Dedifferentiated amniotic fluid mesenchymal stem cell (primary cell): ENCODE measurements around the gene MBD6.

Source experiments
- DNase-seq: peaks from one replicate; pipeline ENCODE4 v3.0.0-alpha.2; 2016; ENCODE audit errors: extremely low spot score

Gene MBD6, protein sequence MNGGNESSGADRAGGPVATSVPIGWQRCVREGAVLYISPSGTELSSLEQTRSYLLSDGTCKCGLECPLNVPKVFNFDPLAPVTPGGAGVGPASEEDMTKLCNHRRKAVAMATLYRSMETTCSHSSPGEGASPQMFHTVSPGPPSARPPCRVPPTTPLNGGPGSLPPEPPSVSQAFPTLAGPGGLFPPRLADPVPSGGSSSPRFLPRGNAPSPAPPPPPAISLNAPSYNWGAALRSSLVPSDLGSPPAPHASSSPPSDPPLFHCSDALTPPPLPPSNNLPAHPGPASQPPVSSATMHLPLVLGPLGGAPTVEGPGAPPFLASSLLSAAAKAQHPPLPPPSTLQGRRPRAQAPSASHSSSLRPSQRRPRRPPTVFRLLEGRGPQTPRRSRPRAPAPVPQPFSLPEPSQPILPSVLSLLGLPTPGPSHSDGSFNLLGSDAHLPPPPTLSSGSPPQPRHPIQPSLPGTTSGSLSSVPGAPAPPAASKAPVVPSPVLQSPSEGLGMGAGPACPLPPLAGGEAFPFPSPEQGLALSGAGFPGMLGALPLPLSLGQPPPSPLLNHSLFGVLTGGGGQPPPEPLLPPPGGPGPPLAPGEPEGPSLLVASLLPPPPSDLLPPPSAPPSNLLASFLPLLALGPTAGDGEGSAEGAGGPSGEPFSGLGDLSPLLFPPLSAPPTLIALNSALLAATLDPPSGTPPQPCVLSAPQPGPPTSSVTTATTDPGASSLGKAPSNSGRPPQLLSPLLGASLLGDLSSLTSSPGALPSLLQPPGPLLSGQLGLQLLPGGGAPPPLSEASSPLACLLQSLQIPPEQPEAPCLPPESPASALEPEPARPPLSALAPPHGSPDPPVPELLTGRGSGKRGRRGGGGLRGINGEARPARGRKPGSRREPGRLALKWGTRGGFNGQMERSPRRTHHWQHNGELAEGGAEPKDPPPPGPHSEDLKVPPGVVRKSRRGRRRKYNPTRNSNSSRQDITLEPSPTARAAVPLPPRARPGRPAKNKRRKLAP

DNA sequence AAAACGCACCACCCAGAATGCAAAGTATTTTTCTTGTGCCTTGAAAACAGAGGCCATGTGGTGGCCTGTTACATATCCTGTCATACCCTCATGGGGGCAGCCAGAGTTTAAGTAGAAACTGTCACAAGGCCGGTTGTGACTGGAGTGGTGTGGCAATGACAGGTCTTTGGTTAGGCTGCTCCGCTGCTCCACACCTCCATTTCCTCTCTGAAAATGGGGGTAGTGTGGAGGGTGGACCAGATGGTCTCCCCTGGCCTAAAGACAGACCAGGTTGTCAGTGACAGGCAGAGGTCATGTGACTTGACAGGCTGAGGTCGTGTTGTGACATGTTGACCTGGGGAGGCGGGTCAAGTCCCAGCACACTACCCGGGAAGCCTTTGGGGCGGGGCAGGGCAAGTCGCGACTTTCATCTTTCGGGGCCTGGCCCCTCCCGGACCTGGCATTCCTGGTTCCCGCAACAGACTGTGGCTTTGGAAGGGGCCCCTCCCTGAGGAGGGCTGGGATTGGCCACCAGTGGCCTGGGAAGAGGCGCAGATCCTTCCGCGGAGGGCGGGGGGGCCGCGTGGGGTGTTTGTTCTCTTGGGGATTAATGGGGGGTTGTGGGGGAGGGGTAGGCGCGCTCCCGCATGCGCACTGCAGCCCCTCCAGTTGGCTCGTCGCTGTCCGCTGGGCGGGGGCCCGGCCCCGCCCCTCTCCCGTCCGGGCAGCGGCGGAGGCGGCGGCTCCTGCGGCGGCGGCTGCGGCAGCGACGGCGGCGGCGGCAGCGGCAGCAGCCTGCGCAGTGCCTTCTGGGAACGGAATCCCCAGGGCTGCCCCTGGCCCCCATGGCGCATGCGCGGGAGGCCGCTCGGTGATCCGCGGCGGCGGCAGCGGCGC lies at the start of gene MBD6:
TSS of gene MBD6 (plus strand) at position 814 of the 876 bp plus-strand sequence. CDS start 1,480 bp downstream, outside the sequence.
- DNase-seq, result peak; percentile 77

DNA sequence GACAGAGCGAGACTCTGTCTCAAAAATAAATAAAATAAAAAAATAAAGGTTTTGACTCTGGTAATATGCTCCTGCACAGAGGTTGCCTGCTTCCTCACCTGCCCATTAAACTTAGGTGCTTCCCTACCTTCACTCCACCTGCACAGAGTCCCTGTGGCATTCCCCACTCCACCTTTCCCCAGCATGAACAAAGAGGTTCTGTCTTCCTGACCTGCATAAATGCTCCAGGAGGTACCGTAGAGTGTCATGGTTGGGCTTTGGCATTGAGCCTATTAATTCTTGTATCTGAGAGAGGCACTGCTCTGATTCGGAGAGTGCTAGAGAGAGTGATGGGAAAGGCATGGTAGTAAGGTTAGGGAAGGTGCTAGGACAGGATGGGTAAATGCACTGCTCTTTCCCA lies 49.2 kb upstream of the MBD6 start:
- DNase-seq, result no peak

GRCh38 chr12:57473886-57474285 lies 48.7 kb upstream of the MBD6 start:
- DNase-seq, result no peak

GRCh38 chr12:57474430-57474829 lies 48.2 kb upstream of the MBD6 start:
- DNase-seq, result no peak

GRCh38 chr12:57474862-57475261 lies 47.8 kb upstream of the MBD6 start:
- DNase-seq, result no peak

GRCh38 chr12:57475271-57476161 lies 47.1 kb upstream of the MBD6 start:
- DNase-seq, result no peak

DNA sequence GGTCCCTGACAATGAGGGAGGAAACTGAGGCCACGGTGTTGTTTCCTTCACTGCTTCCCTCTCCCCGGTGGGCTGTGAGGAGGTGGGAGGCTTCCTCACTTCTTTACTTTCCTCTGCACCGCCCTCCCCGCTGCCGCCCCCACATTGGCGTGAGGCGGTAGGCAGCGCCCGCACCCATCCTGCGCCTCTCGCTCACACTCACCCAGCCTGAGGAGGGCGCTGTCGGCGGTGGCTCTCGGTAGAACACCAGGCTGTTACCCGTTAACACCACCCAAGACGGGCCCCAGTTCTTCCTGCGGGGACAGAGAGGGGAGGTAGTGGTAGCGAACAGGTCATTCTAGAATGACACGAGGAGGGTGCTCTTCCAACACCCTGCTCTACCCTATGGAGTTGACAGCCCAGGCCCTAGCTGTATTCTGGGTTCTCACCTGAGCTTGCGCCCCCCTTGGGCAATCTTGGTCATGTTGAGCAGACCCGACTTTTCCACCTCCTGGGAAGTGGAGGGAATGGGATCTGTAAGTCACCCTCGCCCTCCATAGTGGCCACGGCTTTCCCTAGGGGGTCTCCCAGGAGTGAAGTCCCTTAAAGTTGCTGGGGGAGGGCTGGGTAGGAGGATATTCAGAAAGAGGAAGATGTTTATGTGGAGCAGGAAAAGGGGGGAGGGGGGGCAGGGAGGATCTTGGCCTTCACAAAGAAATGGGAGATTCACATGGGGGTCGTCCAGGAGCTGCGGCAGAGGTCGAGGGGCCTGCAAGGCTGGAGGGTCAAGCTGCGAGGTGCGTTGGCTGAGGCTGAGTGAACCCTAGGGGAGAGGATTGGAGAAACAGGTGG lies 46.2 kb upstream of the MBD6 start:
- no peak for DNase-seq

GRCh38 chr12:57476993-57477709 lies 45.5 kb upstream of the MBD6 start:
- DNase-seq, result no peak

DNA sequence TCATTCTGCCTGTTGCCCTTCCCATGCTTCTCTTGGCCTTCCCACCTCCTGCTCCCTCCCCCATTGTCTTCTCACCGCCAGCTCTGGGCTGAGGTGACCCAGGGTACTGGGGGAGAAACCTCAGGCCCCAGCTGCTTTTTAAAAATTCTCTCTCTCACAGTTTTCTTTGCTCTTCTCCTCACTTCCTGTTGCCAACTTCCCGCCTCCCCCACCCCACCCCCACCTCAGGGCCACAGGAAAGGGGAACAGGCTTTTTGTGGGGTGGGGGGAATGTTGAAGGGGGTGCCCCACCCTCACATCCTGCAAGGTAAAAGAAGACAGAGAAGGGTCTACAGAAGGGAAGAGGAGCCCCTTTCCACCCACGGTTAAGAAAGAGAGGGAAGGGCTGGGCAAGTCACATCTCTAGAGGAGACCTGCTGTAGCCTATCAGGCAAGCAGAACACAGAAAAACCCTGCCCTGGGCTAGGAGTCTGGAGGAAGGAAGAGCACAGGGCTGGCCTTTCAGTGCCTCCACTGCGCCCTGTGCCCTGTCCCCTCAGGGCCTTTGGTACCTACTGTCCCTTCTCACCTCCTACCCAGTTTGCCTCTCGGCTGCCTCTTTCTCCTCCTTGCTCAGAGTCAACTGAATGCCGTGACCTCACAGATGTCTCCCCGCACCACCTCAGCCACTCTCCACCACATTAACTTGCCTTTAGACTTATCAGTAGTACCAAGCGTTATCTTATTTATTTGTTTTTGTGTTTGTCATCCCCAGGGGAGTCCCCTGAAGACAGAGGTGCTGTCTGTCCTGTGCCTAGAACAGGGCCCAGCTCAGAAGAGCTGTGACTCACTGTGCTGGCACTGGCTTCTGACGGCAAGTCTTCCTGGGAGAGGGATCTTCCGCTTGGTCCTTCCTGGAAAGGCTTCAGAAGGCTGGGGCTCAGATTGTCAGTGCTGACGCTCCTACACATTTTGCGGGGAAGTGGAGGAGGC lies 44.6 kb upstream of the MBD6 start:
- DNase-seq, result no peak

DNA sequence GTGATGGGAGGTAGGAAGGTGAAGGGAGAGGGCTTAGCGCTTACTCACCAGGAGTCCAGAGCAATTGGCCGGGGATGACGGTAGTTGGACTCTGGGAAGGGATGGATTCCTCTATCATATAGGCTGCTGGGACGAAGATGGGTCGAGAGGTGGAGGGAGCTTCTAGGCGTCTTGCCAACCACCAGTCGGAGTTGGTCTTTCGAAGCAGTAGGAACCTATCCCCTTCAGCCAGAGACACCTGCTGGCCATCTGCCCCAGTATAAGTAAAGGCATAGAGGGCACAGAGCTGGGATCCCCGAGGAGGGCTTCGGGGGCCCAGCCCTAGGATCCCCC lies 43.6 kb upstream of the MBD6 start:
- DNase-seq, result no peak

DNA sequence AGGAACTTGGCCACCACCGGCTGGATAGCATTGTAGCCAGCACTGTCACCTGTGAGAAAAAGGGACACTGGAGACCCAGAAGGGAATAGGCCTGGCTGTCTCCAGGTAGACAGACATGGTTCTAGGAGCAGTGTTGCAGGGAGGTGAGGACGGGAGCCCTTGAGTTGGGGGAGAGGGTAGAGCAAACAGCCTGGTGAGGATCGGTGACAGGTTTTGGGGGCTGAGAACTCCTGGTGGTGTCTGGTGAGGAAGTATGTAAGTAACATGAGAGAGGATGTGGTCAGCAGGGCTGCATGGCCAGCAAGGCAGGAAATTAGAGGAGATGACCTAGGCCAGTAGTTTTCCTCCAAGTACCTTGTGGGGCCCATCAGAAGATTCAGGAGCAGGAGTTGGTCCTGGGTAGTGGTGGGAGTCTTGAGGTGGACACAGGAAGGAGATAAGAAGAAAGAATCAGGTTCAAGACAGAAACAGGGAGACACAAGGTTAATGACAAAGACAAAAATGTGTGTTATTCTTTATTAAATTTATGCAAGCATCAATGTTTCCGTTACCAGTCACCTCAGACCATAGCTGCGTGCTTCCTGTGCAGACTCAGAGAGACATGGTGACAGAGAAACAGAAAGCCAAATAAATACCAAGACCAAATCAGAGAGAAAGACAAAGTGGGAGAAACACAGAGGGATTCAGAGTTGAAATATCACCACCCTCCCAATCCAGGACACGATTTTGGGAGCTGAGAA lies 43.1 kb upstream of the MBD6 start, which contains the start of gene ARHGAP9:
TSS of gene ARHGAP9 (minus strand) at position 491 of the 740 bp plus-strand sequence. CDS start at position 31, 460 bp downstream.
- no peak for DNase-seq

DNA sequence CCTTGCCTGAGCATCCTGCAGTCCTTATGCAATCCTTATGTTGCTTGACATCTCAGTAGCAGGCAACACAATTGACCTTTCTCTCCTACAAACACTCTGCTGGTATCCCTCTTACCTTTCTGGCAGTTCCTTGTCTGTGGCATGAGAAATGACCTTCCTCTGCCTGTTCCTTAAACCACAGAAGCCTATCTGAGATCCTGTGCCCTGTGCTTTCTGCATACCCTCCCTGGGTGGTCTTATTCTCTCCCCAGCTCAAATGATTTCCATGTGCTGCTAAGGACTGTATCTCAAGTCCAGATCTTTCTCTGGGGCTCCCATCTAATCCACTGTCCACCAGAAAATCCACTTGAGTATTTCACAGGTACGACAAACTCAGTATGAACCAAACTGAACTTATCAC lies 41.0 kb upstream of the MBD6 start:
- no peak for DNase-seq

DNA sequence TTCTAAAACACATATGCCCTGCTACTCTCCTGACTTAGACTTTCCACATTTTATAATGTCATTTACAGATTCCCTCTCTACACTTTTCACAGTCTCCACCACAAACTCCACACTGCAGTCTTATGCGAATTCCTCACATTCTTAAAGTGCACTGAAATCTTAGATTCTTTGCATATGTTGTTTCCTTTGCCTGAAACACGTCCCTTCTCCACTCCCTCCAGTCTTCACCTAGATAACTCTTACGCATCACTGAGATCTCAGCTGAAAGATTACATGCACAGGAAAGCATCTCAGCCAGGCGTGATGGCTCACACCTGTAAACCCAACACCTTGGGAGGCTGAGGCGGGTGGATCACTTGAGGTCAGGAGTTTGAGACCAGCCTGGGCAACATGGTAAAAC lies 39.2 kb upstream of the MBD6 start:
- peak; percentile 55 for DNase-seq

- no peak for DNase-seq
Measured at GRCh38 chr12:57485695-57486094, 36.9 kb upstream of the MBD6 start.

DNA sequence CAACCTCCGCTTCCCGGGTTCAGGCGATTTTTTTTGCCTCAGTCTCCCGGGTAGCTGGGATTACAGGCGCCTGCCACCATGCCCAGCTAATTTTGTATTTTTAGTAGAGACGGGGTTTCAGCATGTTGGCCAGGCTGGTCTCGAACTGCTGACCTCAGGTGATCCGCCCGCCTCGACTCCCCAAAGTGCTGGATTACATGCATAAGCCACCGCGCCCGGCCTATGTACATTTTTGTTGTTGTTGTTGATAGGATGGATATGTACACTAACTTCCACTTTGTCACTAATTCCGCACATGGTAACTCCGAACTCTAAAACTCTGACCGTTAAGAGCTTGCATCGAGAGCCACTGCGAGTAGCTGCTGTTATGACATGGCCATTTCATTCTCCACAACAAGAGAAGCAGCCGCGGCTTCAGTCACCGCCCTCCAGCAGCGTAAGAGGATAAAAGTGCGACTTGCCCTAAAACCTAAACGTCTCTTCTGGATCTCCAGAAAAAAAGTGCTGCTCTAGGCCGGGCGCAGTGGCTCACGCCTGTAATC lies 35.5 kb upstream of the MBD6 start:
- DNase-seq, result no peak

GRCh38 chr12:57487597-57488401 lies 34.8 kb upstream of the MBD6 start, which contains the start of gene MARS1:
Gene MARS1, plus strand, starts transcription at chr12:57488068. Its CDS starts 23 bp downstream, at chr12:57488091.
- peak; percentile 98 for DNase-seq
